Psoas muscle (tissue), 8 donors: Measurements from ENCODE around the gene SYN1. TPM values are rescaled to one million over a fixed set of nuclear protein-coding genes. Genes with fewer than 3 reads are reported as not detected.

Experiments
- ATAC-seq, 4 donors: fragments of 200-7000 bp; cut with Tn5 transposase; one replicate each; pipeline ENCODE4 v1.9.1; 2020; ENCODE audit warnings: moderate library complexity in 3 of 4, mild to moderate bottlenecking in 2 of 4
- DNase-seq, 2 donors: peaks; one replicate each; pipeline ENCODE4 v3.0.0-alpha.2; 2020
- H3K27ac ChIP-seq: fragments of 200-600 bp; one replicate; pipeline ENCODE4 v1.8.0; 2022
- H3K27me3 ChIP-seq, 3 donors: fragments of 200-600 bp in 1 of 3; one replicate each; pipeline versions ENCODE4 v1.6.1 to v1.8.0; 2013 to 2022; ENCODE audit warnings: low read length in 2 of 3, mild to moderate bottlenecking in 2 of 3, moderate library complexity in 1 of 3; ENCODE audit not compliant: insufficient read depth in 3 of 3
- H3K36me3 ChIP-seq, 2 donors: fragments of 200-600 bp in 1 of 2; one replicate each; pipeline versions ENCODE4 v1.6.1 to v1.8.0; 2013 to 2022; ENCODE audit warnings: low read depth in 1 of 2, mild to moderate bottlenecking in 1 of 2, moderate library complexity in 1 of 2; ENCODE audit not compliant: insufficient read depth in 1 of 2
- H3K4me1 ChIP-seq: fragments of 200-600 bp; one replicate; pipeline ENCODE4 v1.8.0; 2022
- H3K4me3 ChIP-seq: fragments of 200-600 bp; one replicate; pipeline ENCODE4 v1.8.0; 2022; ENCODE audit warnings: mild to moderate bottlenecking
- H3K9me3 ChIP-seq: fragments of 200-600 bp; one replicate; pipeline ENCODE4 v1.8.0; 2022
- CTCF ChIP-seq: fragments of 200-600 bp; IDR thresholded peaks from one replicate; pipeline ENCODE4 v1.8.0; 2022; ENCODE audit warnings: antibody characterized with exemption
- WGBS, 3 donors: extraction: QIAGEN DNeasy Blood & Tissue Kit; methylation state at CpG; one replicate each; pipeline versions ENCODE4 v1.1.6 to v1.1.7; 2013; 5-methylcytosine and 5-hydroxymethylcytosine counted together
- intact Hi-C, 2 donors: fragments of 100-400 bp; cut with DNase I; formaldehyde crosslinking; loops; one replicate each; pipeline versions ENCODE4 v1.11.0 to v1.14.2; 2022
- polyA plus RNA-seq, 3 donors: library from polyadenylated mRNA; stranded (reverse); fragments of 200-250 nt; gene quantifications; one replicate each; pipeline ENCODE4 v1.2.3, GENCODE V29; 2013
- total RNA-seq, 4 donors: library from RNA; stranded (reverse); fragmentation: NEBNext Ultra II Directional in 2 of 4; extraction: Animal tissue kit (Norgen Biotek cat#: 25700) in 2 of 4; gene quantifications; one replicate each; pipeline versions ENCODE4 v1.2.1 to v1.2.4, GENCODE V29; 2021 to 2023
- donor health status: healthy with polysubstance abuse.
- donor health status: DM: no; HTN: no; CAD: no; lungs with moderate emphysema.
- donor health status: Bipolar disorder and iron deficiency.
- donor health status: healthy.
- donor health status: DM: yes; HTN: yes; CAD: no.
- donor health status: DM: no; HTN: no; CAD: no.
- donor health status: DM: no; HTN: no; CAD: no.
- donor health status: DM: yes; HTN: yes; CAD: no.

Gene SYN1
- total and polyA plus RNA-seq, 7 donors = 0.80 to 7.0 (median 2.3) TPM

- H3K4me3 ChIP-seq = no peak overlapping the region
- H3K4me1 ChIP-seq = no peaks in the 10 kb centered on the region
- no peak overlapping the region for H3K27ac ChIP-seq
- no peaks in the 10 kb centered on the region for H3K9me3 ChIP-seq
- no peaks in the 10 kb centered on the region for H3K27me3 ChIP-seq
- DNase-seq = no peak
- ATAC-seq = no peak
- intact Hi-C loops = no loop called here
- no peaks in the 10 kb centered on the region for H3K36me3 ChIP-seq
- no peak for TF ChIP-seq CTCF
- 70 to 78% (median 72%) methylated on average over 14 to 16 of the region's 16 CpGs for WGBS, 3 donors
Observed at GRCh38 chrX:47587906-47588735, 31.5 kb downstream of the SYN1 start.

DNA sequence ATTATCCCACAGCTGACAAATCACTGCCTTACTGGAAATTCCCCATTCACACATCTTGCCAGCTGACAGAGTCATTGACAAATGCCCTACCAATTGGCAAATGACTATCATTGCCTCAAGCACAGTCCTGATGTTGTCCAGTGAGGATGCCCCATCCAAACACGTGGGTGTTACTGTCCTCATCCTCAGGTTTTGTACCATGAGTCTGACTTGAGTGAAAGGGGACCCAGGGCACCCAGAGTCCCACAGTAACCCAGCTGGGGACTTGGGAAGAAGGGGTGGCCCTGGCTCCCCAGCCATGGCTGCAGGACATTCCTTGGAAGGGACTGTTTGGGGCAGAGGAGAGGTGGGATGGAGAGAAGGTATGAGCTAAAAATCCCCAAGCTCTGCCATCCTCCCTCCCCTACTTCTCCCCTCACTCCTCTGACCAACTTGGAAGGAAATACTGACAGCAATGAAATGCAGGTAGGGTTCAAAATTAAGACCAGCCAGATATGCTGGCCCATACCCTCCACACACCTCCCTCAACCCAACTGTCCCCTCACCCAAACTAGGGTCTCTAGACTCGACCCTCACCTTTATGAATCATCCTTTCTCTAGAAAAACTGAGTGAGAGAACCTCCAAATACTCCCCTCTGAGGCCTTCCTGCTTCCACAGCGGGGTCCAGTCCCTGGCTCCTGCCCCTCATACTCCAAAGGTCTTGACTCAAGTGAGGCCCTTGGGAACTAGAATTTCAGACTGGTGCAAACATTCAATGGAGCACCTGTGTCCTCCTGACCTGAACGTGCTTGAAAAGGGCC, 32.4 kb downstream of the SYN1 start:
- no peak for TF ChIP-seq CTCF
- H3K4me1 ChIP-seq = no peaks in the 10 kb centered on the region
- 42 to 58% (median 50%) methylated on average over 4 of the region's 4 CpGs for WGBS, 3 donors
- DNase-seq (no peak), ATAC-seq (no peak)
- H3K36me3 ChIP-seq = no peaks in the 10 kb centered on the region
- no peak overlapping the region for H3K27ac ChIP-seq
- H3K9me3 ChIP-seq = no peaks in the 10 kb centered on the region
- no peak overlapping the region for H3K4me3 ChIP-seq
- no peaks in the 10 kb centered on the region for H3K27me3 ChIP-seq
- intact Hi-C loops = no loop called here

GRCh38 chrX:47586043-47586787, 33.4 kb downstream of the SYN1 start:
- H3K9me3 ChIP-seq = no peaks in the 10 kb centered on the region
- intact Hi-C loops = no loop called here
- no peak overlapping the region for H3K27ac ChIP-seq
- ATAC-seq (no peak), DNase-seq (no peak)
- no peak for TF ChIP-seq CTCF
- H3K4me3 ChIP-seq = no peak overlapping the region
- no peaks in the 10 kb centered on the region for H3K36me3 ChIP-seq
- WGBS, 3 donors = 57 to 61% (median 59%) methylated on average over 11 of the region's 11 CpGs
- no peaks in the 10 kb centered on the region for H3K4me1 ChIP-seq
- H3K27me3 ChIP-seq = peaks cover 0 to 7% (median 3%) of the 10 kb centered on the region in 3 donors

GRCh38 chrX:47585273-47585672, 34.4 kb downstream of the SYN1 start:
- no peak for ATAC-seq
- Histone ChIP-seq H3K4me1 (no peaks in the 10 kb centered on the region), H3K4me3 (no peak overlapping the region), H3K36me3 (no peaks in the 10 kb centered on the region), H3K27me3 (peaks cover 0 to 11% (median 3%) of the 10 kb centered on the region in 3 donors), H3K9me3 (no peaks in the 10 kb centered on the region), H3K27ac (no peak overlapping the region)
- intact Hi-C loops = no loop called here
- DNase-seq = no peak
- WGBS, 3 donors = 58 to 72% (median 70%) methylated on average over 16 of the region's 16 CpGs
- no peak for TF ChIP-seq CTCF
